Glomerular visceral epithelial cell (primary cell): ENCODE data around the gene PTPRN2.

Experiments used
- DNase-seq: peaks from one replicate; pipeline ENCODE4 v3.0.0-alpha.2; 2016; ENCODE audit errors: extremely low spot score

The PTPRN2 gene

GRCh38 chr7:157685430-157686284, 902.0 kb downstream of the PTPRN2 start:
- no peak for DNase-seq

- no peak for DNase-seq
These were observed 902.7 kb downstream of the PTPRN2 start for GRCh38 chr7:157684909-157685429.

- no peak for DNase-seq
These were observed 903.3 kb downstream of the PTPRN2 start for GRCh38 chr7:157684157-157684908.

- no peak for DNase-seq
These were observed 903.9 kb downstream of the PTPRN2 start for GRCh38 chr7:157683747-157684156.

GRCh38 chr7:157682946-157683746, 904.5 kb downstream of the PTPRN2 start:
- DNase-seq = no peak

- no peak for DNase-seq
These were observed 905.3 kb downstream of the PTPRN2 start for GRCh38 chr7:157682064-157682945.

- DNase-seq = no peak
These were observed 908.0 kb downstream of the PTPRN2 start for GRCh38 chr7:157679607-157680006.

- no peak for DNase-seq
These were observed 909.1 kb downstream of the PTPRN2 start for GRCh38 chr7:157678501-157678900.

GRCh38 chr7:157676456-157677255, 911.0 kb downstream of the PTPRN2 start:
- DNase-seq = no peak

- DNase-seq = no peak
These were observed 911.6 kb downstream of the PTPRN2 start for GRCh38 chr7:157676001-157676400.

- no peak for DNase-seq
These were observed 912.1 kb downstream of the PTPRN2 start for GRCh38 chr7:157675427-157675927.

GRCh38 chr7:157674715-157675426, 912.8 kb downstream of the PTPRN2 start:
- DNase-seq = no peak

GRCh38 chr7:157674027-157674714, 913.5 kb downstream of the PTPRN2 start:
- DNase-seq = no peak

- no peak for DNase-seq
These were observed 914.0 kb downstream of the PTPRN2 start for GRCh38 chr7:157673573-157673972.

- no peak for DNase-seq
These were observed 916.0 kb downstream of the PTPRN2 start for GRCh38 chr7:157671358-157672255.

- DNase-seq = no peak
These were observed 916.9 kb downstream of the PTPRN2 start for GRCh38 chr7:157670490-157671357.
